Brain microvascular endothelial cell (primary cell): ENCODE results near the gene SUCLG2.
A peak's percentile ranks its signal among the peaks of the same experiment; 100 is the strongest.

Experiments used
- DNase-seq: peaks from one replicate; pipeline ENCODE4 v3.0.0-alpha.2; 2020
- H3K27ac ChIP-seq: fragments of 250-450 bp; sonication (Bioruptor Pico); 2 replicates; pipeline ENCODE4 v1.5.1; 2020; ENCODE audit warnings: mild to moderate bottlenecking, moderate library complexity
- H3K27me3 ChIP-seq: fragments of 250-450 bp; sonication (Bioruptor Pico); replicated peaks from 2 replicates; pipeline ENCODE4 v1.5.1; 2020; ENCODE audit warnings: mild to moderate bottlenecking
- H3K36me3 ChIP-seq: fragments of 250-450 bp; sonication (Bioruptor Pico); replicated peaks from 2 replicates; pipeline ENCODE4 v1.5.1; 2020; ENCODE audit warnings: mild to moderate bottlenecking
- H3K4me3 ChIP-seq: 2 replicates; pipeline ENCODE4 v1.5.1; 2011; ENCODE audit warnings: low read depth, mild to moderate bottlenecking, control low read depth, low read length, moderate library complexity
- in situ Hi-C: cut with HindIII; loops from 2 replicates; pipeline ENCODE4 v1.10.0; 2017; ENCODE audit warnings: low sequenced_read_pairs, low pct_ligation_motif_present
- TF ChIP-seq, protein P1 (sequence below): IDR thresholded peaks from 2 replicates; pipeline ENCODE4 v1.5.1; 2011; ENCODE audit warnings: low read depth, mild to moderate bottlenecking, moderate library complexity, low read length, control low read depth, inconsistent platforms; ENCODE audit errors: missing control alignments

SUCLG2 gene

DNA sequence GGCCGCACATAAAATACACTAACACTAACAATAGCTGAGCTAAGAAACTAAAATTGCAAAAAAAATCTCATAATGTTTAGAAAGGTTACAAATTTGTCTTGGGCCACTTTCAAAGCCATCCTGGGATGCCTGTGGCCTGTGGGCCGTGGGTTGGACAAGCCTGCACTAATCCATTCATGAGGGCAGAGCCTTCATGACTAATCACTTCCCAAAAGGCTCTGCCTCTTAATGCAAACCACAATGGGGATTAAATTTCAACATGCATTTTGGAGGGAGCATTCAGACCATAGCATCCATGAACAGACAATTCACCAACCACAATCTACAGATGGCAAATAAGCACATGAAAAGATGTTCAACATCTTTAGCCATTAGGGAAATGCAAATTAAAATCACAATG lies 128.2 kb downstream of the SUCLG2 start:
- peak; percentile 65 for DNase-seq
- Histone ChIP-seq H3K27ac (no peak overlapping the region), H3K36me3 (no peaks in the 10 kb centered on the region), H3K4me3 (no peak overlapping the region), H3K27me3 (no peaks in the 10 kb centered on the region)
- TF ChIP-seq, protein P1, sequence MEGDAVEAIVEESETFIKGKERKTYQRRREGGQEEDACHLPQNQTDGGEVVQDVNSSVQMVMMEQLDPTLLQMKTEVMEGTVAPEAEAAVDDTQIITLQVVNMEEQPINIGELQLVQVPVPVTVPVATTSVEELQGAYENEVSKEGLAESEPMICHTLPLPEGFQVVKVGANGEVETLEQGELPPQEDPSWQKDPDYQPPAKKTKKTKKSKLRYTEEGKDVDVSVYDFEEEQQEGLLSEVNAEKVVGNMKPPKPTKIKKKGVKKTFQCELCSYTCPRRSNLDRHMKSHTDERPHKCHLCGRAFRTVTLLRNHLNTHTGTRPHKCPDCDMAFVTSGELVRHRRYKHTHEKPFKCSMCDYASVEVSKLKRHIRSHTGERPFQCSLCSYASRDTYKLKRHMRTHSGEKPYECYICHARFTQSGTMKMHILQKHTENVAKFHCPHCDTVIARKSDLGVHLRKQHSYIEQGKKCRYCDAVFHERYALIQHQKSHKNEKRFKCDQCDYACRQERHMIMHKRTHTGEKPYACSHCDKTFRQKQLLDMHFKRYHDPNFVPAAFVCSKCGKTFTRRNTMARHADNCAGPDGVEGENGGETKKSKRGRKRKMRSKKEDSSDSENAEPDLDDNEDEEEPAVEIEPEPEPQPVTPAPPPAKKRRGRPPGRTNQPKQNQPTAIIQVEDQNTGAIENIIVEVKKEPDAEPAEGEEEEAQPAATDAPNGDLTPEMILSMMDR = no peak
- in situ Hi-C loops = no loop called here

- in situ Hi-C loops = no loop called here
- H3K4me3 ChIP-seq = no peak overlapping the region
- peak; percentile 18 for DNase-seq
- H3K36me3 ChIP-seq = peaks cover under 1% of the 10 kb centered on the region
- no peak overlapping the region for H3K27ac ChIP-seq
- H3K27me3 ChIP-seq = no peaks in the 10 kb centered on the region
- TF ChIP-seq, protein P1 = no peak
These were observed 130.4 kb downstream of the SUCLG2 start for GRCh38 chr3:67524046-67524445.

- H3K36me3 ChIP-seq = peaks cover 2% of the 10 kb centered on the region
- in situ Hi-C loops = no loop called here
These were observed 132.3 kb downstream of the SUCLG2 start for GRCh38 chr3:67522081-67522480.

GRCh38 chr3:67521053-67521646 lies 133.3 kb downstream of the SUCLG2 start:
- no peak overlapping the region for H3K4me3 ChIP-seq
- peaks cover 2% of the 10 kb centered on the region for H3K36me3 ChIP-seq
- in situ Hi-C loops = no loop called here
- no peaks in the 10 kb centered on the region for H3K27me3 ChIP-seq
- TF ChIP-seq, protein P1 = no peak
- H3K27ac ChIP-seq = no peak overlapping the region
- no peak for DNase-seq

More at GRCh38 chr3:67522081-67522480, 132.3 kb downstream of the SUCLG2 start:
- Histone ChIP-seq H3K27me3 (no peaks in the 10 kb centered on the region), H3K4me3 (no peak overlapping the region), H3K27ac (no peak overlapping the region)
- no peak for DNase-seq
- TF ChIP-seq, protein P1 = no peak

GRCh38 chr3:67518236-67518635 lies 136.2 kb downstream of the SUCLG2 start:
- in situ Hi-C loops = no loop called here
- Histone ChIP-seq H3K27ac (no peak overlapping the region), H3K4me3 (no peak overlapping the region), H3K36me3 (peaks cover 5% of the 10 kb centered on the region), H3K27me3 (no peaks in the 10 kb centered on the region)
- TF ChIP-seq, protein P1 = no peak
- no peak for DNase-seq

GRCh38 chr3:67517781-67518180 lies 136.6 kb downstream of the SUCLG2 start:
- Histone ChIP-seq H3K27ac (no peak overlapping the region), H3K36me3 (peaks cover 5% of the 10 kb centered on the region), H3K4me3 (no peak overlapping the region), H3K27me3 (no peaks in the 10 kb centered on the region)
- in situ Hi-C loops = no loop called here
- no peak for DNase-seq
- TF ChIP-seq, protein P1 = no peak
